Measurements from ENCODE around the gene ATP2B1.

DNA sequence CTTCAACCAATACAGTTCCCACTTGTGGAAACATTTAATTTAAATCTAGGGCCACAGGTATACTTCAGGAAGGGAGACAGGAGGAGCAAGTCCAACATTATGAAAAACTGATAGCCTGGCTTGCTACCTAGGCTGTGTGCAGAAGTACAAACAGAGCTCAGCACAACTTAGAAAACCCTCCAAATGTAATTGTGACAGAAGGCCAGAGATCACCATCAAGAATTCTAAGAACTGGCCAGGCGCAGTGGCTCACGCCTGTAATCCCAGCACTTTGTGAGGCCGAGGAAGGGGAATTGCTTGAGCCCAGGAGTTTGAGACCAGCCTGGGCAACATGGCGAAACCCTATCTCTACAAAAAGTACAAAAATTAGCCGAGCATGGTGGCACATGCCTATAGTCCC is 14.1 kb downstream of the ATP2B1 start:
- TF ChIP-seq, protein P1, sequence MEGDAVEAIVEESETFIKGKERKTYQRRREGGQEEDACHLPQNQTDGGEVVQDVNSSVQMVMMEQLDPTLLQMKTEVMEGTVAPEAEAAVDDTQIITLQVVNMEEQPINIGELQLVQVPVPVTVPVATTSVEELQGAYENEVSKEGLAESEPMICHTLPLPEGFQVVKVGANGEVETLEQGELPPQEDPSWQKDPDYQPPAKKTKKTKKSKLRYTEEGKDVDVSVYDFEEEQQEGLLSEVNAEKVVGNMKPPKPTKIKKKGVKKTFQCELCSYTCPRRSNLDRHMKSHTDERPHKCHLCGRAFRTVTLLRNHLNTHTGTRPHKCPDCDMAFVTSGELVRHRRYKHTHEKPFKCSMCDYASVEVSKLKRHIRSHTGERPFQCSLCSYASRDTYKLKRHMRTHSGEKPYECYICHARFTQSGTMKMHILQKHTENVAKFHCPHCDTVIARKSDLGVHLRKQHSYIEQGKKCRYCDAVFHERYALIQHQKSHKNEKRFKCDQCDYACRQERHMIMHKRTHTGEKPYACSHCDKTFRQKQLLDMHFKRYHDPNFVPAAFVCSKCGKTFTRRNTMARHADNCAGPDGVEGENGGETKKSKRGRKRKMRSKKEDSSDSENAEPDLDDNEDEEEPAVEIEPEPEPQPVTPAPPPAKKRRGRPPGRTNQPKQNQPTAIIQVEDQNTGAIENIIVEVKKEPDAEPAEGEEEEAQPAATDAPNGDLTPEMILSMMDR (IDR thresholded peaks at IDR 0.05; ENCODE audit: insufficient read depth, low read depth, low read length): no peak
- no peak for TF ChIP-seq EZH2 (IDR thresholded peaks at IDR 0.05; ENCODE audit: insufficient read depth, low read length)
